RPMI7951 (cell line): Measurements from ENCODE around the gene RDH13. TPM values are rescaled to one million over a fixed set of nuclear protein-coding genes. Genes with fewer than 3 reads are reported as not detected.
"Not testable (repeated sequence)": the region's sequence is repeated elsewhere in the genome, so short reads cannot be mapped to it uniquely, and the experiment has no call there.

ENCODE experiments used
- DNase-seq: peaks from one replicate; pipeline ENCODE4 v3.0.0-alpha.2; 2012; ENCODE audit warnings: low read depth
- total RNA-seq: library from RNA; depleted of rRNA; stranded (reverse); fragments of >200 nt; shearing (Covaris generic); gene quantifications from 2 replicates; pipeline ENCODE4 v1.2.3, GENCODE V29; 2014

RDH13 gene
- total RNA-seq, 1 experiment from 2014 or later = 5.2 TPM

DNA sequence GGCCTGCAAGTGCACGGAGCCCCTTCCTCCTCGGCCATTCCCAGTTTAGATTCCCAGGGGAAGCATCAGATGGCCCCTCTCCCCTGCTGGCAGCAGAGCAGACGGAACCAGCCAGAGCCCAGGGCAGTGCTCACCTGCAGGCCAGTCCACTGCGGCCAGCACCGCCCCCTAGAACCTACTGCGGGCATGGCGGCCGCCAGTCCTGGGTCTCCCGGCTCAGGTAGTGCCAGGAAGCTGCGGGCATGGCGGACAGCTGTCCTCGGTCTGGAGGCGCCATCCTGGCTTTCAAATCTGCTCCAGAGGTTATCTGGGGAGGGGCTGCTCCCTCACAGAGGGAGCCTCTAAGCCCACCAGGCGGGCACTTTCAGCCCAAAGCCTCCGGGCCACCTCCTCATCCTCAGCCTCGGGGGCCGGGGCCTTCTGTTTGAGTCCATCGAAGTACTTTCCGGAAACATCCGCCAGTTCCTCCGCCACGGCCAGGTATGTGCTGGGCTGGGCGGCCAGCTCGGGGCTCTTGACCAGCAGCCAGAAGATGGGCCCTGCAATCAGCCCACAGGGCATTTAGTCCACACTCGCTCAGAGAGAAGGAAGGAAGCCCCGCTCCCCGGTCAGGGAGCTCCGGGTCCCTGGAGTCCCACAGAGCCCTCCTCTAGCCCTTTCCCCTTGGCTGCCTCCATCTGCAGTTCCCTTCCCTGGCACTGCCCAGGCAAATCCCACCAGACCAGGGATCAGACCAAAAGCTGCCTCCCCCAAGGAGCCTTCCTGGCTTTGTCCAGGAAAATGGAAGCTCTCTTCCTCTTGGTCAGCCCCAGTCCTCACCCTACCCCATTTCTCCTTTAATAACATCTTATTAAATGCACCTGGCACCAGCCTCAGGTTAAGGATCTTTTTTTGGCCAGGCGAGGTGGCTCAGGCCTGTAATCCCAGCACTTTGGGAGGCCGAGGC is 17.9 kb downstream of the RDH13 start:
- no peak for DNase-seq

DNA sequence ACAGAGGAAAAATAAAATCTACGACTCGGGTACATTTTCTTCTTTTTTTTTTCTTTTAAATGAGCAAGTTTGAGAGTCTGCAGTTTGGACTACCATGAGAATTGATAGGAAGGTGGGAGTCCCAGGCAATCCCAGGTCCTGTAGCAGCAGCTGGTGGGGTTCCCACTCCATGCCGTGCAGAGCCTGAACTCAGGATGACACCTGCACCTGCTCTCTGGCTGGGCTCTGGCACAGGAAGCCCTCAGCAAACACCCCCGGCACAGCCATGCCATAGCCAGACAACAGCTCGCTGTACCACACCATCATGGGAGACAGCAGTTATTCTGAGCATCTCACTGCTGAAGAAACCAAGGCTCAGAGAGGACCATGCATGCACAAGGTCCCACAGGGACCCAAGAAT is 18.7 kb downstream of the RDH13 start:
- DNase-seq = no peak

DNA sequence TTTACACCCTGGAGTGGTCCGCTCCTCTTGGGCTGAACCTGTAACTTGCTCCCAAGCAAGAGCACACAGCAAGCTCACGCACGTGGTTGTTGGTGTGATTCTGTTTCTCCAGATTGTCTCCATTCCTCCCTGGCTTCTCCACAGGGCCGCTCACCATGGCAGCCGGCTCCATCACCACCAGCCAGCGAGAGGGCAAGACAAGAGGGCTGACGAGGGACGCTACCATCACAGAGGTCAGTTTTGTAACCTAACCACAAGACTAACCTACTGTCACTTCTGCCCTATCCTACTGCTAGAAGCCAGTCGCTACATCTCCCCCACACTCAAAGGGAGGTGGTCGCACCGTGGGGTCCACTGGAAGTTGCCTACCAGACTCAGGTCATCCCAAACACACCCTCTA is 20.3 kb downstream of the RDH13 start:
- no peak for DNase-seq

DNA sequence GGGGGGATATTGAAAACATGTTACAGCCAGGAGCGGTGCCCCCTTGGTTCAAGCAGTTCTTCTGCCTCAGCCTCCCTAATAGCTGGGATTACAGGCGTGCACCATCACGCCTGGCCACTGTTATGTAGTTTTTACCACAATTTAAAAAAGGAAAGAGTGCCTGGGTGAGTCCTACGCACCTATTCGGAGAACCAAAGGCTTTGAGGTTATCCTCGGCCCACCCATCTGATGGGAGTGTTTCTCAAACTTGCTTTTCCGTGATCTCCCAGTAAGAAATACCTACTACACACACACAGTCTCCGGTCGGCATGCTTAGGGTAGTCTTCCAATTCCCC is 20.6 kb downstream of the RDH13 start:
- no peak for DNase-seq

DNA sequence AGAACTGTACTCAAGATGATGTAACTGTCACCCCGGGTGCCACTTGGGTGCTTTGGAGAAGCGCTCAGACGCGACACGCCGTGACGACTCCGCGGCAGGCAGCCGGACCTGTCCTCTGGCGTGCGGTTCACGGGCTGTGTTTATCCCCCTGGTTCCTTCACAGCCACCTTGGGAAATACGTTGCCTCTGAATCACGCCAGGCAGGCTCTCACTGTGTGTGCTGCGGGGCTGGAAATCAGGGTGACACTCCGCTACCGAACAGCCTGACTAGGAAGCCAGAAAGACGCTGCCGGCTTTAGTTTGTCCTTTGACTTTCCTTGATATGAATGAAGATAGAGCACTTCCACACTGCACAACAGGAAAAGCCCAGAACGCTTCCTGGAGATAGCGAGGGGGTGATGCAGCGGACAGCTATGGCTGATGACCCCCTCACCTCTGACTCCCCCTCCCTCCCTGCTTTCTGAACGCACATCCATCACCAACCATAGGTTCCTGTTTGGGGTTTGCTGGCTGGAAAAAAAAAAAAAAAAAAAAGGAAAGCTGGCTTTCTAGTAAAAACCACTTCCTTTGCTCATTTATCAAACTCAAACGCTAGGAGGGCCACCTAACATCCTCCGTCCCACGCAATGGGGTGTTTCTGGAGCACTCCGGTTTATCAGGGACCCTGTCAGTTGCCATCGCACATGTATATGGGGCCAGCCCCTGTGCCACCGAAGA is 21.2 kb downstream of the RDH13 start:
- DNase-seq = no peak

DNA sequence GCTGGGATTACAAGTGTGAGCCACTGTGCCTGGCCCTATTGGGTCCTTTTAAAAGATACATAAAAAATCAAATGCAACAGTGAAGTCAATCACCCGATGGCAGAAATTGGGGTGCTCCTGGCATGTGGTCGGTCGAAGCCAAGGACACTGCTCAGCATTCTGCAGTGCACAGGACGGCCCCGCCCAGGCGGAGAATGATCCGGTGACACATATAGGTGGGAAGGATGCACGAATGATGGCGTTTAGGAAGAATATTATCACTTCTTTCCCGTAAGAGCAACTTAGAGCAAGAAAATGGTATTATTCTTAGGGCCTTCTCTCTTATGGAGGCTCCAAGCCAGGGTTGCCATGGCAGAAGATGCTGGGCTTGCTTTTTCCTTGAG is 21.7 kb downstream of the RDH13 start:
- DNase-seq = no peak

DNA sequence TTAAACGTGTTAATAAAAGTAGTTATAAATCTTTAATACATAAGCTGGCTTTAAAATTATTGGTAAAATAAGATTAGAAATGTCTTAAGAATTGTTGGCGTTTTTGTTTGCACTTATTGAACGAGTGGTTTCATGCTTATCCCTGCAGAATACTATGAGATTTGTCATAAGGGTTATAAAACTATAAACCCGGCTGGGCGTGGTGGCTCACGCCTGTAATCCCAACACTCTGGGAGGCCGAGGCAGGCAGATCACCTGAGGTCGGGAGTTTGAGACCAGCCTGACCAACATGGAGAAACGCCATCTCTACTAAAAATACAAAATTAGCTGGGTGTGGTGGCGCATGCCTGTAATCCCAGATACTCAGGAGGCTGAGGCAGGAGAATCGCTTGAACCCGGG is 22.3 kb downstream of the RDH13 start:
- DNase-seq = not testable (repeated sequence)

DNA sequence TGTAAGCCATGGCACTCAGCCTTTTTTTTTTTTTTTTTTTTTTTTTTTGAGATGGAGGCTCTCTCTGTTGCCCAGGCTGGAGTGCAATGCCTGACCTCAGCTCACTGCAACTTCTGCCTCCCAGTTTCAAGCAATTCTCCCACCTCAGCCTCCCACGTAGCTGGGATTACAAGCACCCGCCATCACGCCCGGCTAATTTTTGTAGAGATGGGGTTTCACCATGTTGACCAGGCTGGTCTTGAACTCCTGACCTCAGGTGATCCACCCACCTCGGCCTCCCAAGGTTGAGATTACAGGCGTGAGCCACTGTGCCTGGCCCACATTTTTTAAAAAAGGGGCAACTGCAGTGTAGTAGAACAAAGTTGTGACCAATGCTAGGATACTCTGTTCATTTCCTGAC is 25.3 kb downstream of the RDH13 start:
- not testable (repeated sequence) for DNase-seq

DNA sequence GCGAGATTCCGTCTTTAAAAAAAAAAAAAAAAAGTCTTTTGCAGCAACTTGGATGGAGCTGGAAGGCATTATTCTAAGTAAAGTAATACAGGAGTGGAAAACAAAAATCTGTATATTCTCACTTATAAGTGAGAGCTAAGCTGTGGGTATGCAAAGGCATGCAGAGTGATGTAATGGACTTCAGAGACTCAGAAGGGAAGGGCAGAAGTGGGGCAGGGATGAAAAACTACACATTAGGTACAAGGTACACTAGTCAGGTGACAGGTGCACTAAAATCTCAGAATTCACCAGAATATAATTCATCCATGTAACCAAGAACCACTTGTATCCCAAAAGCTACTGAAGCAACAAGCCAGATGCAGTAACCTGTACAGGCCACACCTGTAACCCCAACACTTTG is 26.9 kb downstream of the RDH13 start:
- DNase-seq = no peak

DNA sequence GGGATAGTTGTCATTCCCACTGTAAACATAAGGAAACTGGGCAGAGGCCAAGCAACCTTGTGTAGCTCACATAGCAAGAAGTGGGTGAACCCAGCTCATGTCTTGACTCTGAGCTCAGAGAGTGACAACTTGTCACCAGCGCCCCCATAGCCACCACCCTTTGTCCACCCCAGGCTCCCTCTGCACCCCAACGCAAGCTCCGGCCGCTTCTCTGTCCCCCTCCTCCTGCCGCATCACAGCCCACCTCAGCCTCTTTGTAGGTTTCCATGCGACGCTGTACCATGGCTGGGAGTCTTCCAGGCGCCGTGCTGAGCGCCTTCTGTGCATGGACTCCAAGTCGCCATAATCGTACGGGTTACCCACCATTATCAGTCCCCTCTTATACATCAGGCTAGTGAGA is 28.2 kb downstream of the RDH13 start:
- DNase-seq = no peak

DNA sequence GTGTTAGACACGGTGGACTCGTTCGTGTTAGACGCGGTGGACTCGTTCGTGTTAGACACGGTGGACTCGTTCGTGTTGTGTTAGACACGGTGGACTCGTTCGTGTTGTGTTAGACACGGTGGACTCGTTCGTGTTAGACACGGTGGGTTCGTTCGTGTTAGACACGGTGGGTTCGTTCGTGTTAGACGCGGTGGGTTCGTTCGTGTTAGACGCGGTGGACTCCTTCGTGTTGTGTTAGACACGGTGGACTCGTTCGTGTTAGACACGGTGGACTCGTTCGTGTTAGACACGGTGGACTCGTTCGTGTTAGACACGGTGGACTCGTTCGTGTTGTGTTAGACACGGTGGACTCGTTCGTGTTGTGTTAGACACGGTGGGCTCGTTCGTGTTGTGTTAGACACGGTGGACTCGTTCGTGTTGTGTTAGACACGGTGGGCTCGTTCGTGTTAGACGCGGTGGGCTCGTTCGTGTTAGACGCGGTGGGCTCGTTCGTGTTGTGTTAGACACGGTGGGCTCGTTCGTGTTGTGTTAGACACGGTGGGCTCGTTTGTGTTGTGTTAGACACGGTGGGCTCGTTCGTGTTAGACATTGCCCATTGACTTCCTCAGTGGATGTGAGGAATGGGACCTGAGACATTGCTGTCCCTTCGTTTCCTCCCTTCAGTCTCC is 29.8 kb downstream of the RDH13 start:
- DNase-seq = not testable (repeated sequence)

DNA sequence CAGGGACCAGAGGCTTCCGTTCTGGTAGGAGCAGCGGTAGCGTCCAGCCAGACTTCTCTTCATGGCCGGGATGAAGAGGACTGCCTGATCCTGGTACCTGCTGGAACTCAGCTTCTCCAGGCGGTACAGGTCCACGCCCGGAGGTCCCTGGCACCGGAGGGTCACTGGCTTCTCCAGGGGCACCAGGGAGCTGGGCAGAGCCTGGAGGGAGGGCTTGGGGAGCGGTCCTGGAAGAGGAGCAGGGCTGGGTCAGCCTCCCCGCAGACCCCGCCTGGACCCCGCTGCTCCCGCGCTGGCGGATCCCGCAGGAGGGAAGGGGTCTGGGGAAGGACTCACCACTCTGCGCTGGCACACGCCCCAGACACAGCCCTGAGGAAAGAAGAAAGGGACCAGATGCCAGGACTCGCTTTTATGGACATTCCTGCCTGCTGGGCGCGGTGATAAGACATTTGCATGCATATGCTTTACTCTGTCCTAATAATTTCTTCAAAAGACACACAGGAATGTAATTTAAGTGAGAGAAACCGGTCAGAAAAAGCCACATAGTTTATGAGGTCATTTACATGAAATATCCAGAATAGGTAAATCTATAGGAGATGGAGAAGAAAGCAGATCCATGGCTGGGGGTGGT is 30.7 kb downstream of the RDH13 start:
- no peak for DNase-seq

DNA sequence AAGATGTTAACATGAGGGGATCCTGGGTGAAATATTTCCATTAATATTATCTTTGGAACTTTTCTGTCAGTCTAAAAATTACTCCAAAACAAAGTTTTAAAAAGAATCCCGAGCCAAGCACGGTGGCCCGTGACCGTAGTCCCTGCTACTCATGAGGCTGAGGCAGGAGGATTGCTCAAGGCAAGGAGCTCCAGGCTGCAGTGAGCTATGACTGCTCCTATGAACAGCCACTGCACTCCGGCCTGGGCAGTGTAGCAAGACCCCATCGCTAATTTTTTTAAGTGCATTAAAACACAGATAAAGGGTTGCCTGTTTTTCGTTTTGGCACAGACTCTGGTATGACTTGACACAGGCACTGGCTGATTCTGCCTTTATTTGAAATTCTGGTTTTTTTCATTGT is 31.8 kb downstream of the RDH13 start:
- no peak for DNase-seq

DNA sequence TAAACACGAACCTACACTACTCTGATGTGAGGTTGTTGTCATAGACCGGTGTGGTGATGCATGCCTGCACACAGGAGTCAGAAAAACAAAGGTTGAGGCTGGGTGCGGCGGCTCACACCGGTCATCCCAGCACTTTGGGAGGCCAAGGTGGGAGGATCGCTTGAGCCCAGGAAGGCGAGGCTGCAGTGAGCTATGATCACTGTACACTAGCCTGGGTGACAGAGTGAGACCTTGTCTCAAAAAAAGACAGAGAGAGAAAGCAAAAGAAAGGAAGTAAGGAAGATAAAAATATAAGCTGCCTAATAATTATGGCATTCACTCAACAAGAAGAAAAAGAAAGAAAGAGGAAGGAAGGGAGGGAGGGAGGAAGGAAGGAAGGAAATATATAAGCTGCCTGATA is 34.2 kb downstream of the RDH13 start:
- DNase-seq = no peak

DNA sequence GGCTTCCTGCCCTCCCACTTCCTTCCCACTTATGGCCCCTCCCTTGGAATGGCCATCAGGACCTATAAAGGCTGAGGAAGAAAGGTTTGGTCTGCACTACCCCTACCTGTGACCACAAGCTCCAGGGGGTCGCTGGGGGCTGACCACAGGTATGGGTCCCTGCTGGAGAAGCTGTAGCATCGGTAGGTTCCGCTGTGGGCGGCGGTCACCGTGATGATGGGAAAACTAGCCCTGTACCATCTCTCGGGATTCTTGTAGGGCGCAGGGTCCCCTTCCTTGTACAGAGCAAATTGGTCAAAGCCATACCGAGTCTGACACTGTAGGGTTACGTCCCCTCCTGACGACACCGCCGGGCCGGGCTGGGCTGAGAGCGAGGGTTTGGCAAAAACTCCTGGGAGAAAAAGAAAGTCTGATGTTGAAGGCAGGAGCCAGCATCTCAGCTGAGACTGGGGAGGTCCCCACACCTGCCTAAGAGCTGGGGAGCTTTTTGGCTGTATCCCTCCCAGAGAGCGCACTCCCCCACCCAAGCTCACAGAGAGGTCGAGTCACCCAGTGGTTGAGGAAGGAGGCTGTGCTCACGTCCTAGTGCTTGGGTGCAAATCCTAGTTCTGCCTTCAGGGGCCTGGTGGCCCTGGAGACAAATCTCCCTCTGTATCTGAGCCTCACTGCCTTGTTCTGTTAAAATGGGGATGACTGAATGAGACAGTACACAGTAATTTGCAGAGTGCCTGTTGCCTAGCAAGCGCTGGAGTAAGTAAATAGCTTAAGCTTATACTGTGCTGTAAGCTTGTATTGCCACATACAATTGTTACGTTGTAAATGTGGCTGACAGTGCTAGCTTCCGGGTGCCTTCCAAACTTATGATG is 35.2 kb downstream of the RDH13 start:
- no peak for DNase-seq

DNA sequence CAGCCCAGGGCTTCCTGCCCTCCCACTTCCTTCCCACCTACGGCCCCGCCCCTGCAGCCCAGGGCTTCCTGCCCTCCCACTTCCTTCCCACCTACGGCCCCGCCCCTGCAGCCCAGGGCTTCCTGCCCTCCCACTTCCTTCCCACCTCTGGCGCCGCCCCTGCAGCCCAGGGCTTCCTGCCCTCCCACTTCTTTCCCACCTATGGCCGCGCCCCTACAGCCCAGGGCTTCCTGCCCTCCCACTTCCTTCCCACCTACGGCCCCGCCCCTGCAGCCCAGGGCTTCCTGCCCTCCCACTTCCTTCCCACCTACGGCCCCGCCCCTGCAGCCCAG is 35.8 kb downstream of the RDH13 start:
- not testable (repeated sequence) for DNase-seq

DNA sequence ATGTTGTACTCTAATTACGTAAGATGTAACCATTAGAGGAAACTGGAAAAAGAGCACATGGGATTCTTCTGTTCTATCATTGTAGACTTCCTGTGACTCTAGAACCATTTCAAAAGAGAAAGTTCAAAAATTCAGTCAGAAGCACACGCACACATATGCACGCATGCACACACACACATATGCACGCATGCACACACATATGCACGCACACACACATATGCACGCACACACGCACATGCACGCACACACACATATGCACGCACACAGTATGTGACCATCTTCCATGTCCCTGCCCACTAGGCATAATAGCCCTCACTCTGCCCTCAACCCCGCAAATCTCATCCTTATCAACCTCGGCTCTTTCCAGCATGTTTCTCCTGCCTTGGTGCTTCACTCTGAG is 38.8 kb downstream of the RDH13 start:
- DNase-seq = no peak

DNA sequence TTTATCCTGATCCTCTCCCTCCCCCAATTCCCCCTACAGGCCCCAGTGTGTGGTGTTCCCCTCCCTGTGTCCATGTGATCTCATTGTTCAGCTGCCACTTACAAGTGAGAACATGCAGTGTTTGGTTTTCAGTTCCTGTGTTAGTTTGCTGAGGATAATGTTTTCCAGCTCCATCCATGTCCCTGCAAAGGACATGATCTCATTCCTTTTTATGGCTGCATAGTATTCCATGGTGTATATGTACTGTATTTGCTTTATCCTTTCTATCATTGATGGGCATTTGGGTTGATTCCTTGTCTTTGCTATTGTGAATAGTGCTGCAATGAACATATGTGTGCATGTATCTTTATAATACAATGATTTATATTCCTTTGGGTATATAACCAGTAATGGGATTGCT is 42.6 kb downstream of the RDH13 start:
- not testable (repeated sequence) for DNase-seq

DNA sequence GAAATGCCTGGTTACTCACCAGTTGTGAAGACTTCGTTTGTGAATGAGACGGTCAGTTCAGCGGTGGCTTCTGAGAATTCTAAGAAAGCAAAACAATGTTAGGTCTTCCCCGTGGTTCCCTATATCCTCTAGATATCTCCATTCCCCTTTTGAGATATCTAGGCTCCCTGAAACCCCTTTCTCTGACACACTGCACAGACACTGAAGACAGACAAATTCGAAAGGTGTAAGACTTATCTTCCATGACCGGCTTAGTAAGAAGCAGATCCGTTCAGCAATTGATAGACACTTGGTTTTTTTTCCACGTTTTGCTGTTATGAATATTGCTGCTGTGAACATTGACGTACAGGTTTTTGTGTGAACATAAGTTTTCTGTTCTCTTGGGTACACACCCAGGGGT is 44.3 kb downstream of the RDH13 start:
- DNase-seq = no peak

DNA sequence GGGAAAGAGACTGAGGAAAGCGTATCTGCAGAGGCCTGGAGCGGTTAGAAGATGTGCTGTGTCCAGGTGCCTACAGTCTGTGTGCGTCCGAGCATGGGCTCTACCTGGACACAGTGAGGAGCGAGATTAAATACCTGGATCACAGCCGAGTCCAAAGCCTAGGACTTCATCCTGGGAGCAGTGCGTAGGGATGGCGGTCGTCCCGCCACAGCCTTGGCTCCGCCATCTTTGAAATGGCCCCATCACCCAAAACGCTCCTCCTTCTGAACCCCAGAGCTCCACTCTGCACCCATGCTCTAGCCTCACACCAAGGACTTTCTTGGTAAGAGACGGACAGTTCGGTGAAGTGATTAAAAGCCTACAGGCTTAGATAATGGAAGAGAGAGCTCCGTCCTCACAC is 44.7 kb downstream of the RDH13 start:
- DNase-seq = no peak

DNA sequence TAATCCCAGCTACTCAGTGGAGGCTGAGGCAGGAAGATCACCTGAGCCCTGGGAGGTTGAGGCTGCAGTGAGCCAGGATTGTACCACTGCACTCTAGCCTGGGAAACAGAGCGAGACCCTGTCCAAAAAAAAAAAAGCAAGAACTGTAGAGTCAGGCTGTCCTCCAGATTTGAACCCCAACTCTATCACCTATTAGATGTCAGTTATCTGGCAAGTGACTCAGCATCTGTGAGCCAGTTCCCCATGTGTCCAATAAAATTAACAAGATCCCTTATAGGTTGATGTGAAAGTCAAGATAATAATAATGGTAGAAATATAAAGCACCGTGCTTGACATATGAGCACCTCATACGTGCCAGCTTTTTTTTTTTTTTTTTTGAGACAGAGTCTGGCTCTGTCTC is 46.9 kb downstream of the RDH13 start:
- DNase-seq = no peak
